ENCODE measurements around the gene LGR4.

GRCh38 chr11:27350511-27350910 is 122.1 kb downstream of the LGR4 start:
- TF ChIP-seq CTCF (IDR thresholded peaks at IDR 0.05) (no peak), POLR2AphosphoS5 (IDR thresholded peaks at IDR 0.05) (no peak), POLR2A (IDR thresholded peaks at IDR 0.05) (no peak)
